ENCODE measurements around the gene ARHGAP44. TPM values are rescaled to one million over a fixed set of nuclear protein-coding genes. Genes with fewer than 3 reads are reported as not detected.
A peak's percentile ranks its signal among the peaks of the same experiment; 100 is the strongest.

Gene ARHGAP44
- total and polyA plus RNA-seq, 4 donors, result 7.4 to 26.2 (median 24.3) TPM

DNA sequence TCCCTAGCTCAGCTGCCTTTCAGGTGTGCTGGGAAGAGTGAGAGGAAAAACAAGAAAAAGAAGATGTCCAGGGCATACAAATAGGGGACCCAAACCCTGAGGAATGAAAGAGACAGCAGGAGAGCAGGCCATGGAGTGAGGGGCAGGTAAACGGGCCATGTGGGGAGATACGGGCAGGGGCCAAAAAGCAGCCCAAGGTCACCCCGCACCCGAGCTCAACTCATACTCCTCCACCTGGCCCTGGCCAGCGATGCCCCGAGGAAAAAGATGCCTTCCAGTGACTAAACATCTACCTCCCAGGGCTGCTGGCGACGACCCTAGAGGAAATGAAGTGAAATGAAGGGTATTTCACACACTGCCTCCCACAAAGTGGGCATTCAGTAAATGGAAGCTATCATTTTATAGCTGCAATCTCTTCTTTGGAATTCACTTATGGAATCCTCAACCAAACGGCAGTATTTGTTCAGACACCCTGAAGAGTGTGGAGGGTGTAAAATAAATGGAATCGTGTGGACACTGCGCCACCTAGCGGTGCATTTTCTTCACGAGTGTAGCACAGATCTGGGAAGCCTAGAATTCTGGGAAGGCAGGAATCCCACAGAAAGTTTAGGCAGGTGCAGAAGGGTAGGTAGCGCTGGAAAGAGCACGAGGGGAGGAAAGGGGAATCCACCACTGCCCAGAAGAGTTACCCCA lies 213.6 kb downstream of the ARHGAP44 start:
- no peaks in the 10 kb centered on the region for H3K9me3 ChIP-seq (ENCODE audit: control insufficient read depth, insufficient read depth, low read length)
- peaks cover 67% of the 10 kb centered on the region for H3K36me3 ChIP-seq (ENCODE audit: control insufficient read depth, insufficient read depth, low read length)
- no peak overlapping the region for H3K27ac ChIP-seq (ENCODE audit: low read depth, low read length)
- H3K4me1 ChIP-seq (ENCODE audit: control insufficient read depth, insufficient read depth, low read length), result peaks cover 12% of the 10 kb centered on the region
- DNase-seq (ENCODE audit: low read depth in 4 of 6, low spot score in 6 of 6), result peak; percentile 77 to 97 (median 85)
- H3K4me3 ChIP-seq (ENCODE audit: low read depth, low read length), result no peak overlapping the region
- H3K27me3 ChIP-seq (ENCODE audit: control insufficient read depth, insufficient read depth, low read length), result no peaks in the 10 kb centered on the region
- WGBS (ENCODE audit: insufficient coverage), result 11% methylated on average over 6 of the region's 15 CpGs

DNA sequence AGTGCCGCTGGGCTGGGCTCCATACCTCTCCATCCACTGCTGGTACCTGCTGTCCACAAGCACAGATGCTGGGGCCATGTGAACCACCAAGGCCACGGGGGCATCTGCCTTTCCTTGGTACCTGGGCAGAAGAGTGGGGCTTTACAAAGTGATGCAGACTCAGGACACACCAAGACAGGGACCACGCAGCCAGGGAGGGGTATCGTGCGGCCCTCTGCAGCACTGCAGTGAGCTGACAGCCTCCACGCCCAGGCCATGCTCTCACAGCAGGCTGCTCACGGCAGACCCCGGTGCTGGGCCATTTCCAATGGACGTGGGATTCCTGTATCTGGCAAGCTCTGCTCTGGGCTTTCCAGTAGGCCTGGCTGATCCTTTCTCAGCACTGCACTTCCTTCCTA lies 214.2 kb downstream of the ARHGAP44 start:
- Histone ChIP-seq H3K4me3 (ENCODE audit: low read depth, low read length) (no peak overlapping the region), H3K9me3 (ENCODE audit: control insufficient read depth, insufficient read depth, low read length) (no peaks in the 10 kb centered on the region), H3K27me3 (ENCODE audit: control insufficient read depth, insufficient read depth, low read length) (no peaks in the 10 kb centered on the region), H3K4me1 (ENCODE audit: control insufficient read depth, insufficient read depth, low read length) (peaks cover 12% of the 10 kb centered on the region), H3K27ac (ENCODE audit: low read depth, low read length) (no peak overlapping the region), H3K36me3 (ENCODE audit: control insufficient read depth, insufficient read depth, low read length) (peaks cover 68% of the 10 kb centered on the region)
- 75% methylated on average over 9 of the region's 9 CpGs for WGBS (ENCODE audit: insufficient coverage)
- no peak for DNase-seq (ENCODE audit: low read depth in 4 of 6, low spot score in 6 of 6)

DNA sequence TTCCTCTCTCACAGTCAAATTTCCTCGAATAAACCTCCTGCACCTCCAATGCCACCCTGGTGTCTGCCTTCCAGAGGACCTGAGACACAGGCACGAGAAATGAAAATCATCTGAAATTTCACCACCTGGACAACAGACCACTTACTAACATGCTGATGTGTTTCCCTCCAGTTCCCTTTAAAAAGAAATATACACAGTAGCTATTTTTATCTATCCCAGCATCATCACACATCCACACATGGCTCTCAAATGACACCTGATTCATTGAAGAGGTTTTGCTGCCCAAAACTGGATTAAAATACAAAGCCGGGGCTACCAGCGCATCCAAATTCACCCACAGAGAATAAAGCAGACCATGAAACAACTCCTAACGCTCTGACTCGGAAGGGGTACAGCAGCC lies 214.6 kb downstream of the ARHGAP44 start:
- no peaks in the 10 kb centered on the region for H3K9me3 ChIP-seq (ENCODE audit: control insufficient read depth, insufficient read depth, low read length)
- H3K4me3 ChIP-seq (ENCODE audit: low read depth, low read length), result no peak overlapping the region
- no peak overlapping the region for H3K27ac ChIP-seq (ENCODE audit: low read depth, low read length)
- H3K4me1 ChIP-seq (ENCODE audit: control insufficient read depth, insufficient read depth, low read length), result peaks cover 12% of the 10 kb centered on the region
- H3K27me3 ChIP-seq (ENCODE audit: control insufficient read depth, insufficient read depth, low read length), result no peaks in the 10 kb centered on the region
- WGBS (ENCODE audit: insufficient coverage), result 96% methylated on average over 2 of the region's 6 CpGs
- DNase-seq (ENCODE audit: low read depth in 4 of 6, low spot score in 6 of 6), result no peak
- peaks cover 68% of the 10 kb centered on the region for H3K36me3 ChIP-seq (ENCODE audit: control insufficient read depth, insufficient read depth, low read length)

DNA sequence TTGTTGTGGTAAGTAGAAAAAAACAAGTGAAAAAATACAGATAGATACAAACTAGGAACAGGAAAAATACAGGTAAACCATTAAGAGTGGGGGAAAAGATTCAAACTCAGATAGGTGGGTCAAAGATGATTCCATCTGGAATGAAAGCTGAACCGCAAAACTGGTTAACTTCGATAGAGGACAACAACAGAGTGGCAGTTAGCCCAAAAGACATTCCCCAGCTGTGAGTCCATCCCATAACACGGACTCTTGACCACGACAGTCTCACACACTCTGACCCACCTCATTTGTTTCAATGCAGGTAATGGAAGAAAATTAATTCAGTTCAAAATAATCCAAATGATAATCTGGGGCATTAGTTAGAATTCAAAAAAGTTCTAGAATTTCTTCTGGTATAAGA lies 215.0 kb downstream of the ARHGAP44 start:
- H3K4me1 ChIP-seq (ENCODE audit: control insufficient read depth, insufficient read depth, low read length), result peaks cover 12% of the 10 kb centered on the region
- WGBS (ENCODE audit: insufficient coverage), result 100% methylated on average over 1 of the region's 4 CpGs
- H3K27me3 ChIP-seq (ENCODE audit: control insufficient read depth, insufficient read depth, low read length), result no peaks in the 10 kb centered on the region
- no peak overlapping the region for H3K27ac ChIP-seq (ENCODE audit: low read depth, low read length)
- no peak for DNase-seq (ENCODE audit: low read depth in 4 of 6, low spot score in 6 of 6)
- peaks cover 64% of the 10 kb centered on the region for H3K36me3 ChIP-seq (ENCODE audit: control insufficient read depth, insufficient read depth, low read length)
- H3K9me3 ChIP-seq (ENCODE audit: control insufficient read depth, insufficient read depth, low read length), result no peaks in the 10 kb centered on the region
- no peak overlapping the region for H3K4me3 ChIP-seq (ENCODE audit: low read depth, low read length)

DNA sequence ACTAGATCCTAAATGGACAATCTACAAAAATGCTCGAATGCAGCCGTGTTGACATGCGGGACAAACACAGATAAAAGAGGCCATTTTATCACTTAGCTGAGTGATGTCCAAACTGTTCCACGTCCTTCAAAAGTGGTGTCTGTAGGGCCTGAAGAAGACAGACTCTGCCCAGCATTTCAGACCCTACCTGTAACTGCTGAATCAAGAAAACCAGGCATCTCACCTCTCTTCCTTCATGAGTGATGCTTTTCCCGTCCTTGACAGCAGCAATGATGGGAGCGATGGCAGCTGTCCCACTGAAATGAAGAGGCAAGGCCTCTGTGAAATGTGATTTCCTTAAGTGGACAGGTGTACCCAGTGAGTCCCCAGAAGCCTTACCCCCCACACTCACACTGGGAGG lies 216.2 kb downstream of the ARHGAP44 start:
- no peak overlapping the region for H3K27ac ChIP-seq (ENCODE audit: low read depth, low read length)
- H3K4me3 ChIP-seq (ENCODE audit: low read depth, low read length), result no peak overlapping the region
- no peak for DNase-seq (ENCODE audit: low read depth in 4 of 6, low spot score in 6 of 6)
- 91% methylated on average over 4 of the region's 6 CpGs for WGBS (ENCODE audit: insufficient coverage)
- H3K36me3 ChIP-seq (ENCODE audit: control insufficient read depth, insufficient read depth, low read length), result peaks cover 62% of the 10 kb centered on the region
- no peaks in the 10 kb centered on the region for H3K9me3 ChIP-seq (ENCODE audit: control insufficient read depth, insufficient read depth, low read length)
- peaks cover 12% of the 10 kb centered on the region for H3K4me1 ChIP-seq (ENCODE audit: control insufficient read depth, insufficient read depth, low read length)
- no peaks in the 10 kb centered on the region for H3K27me3 ChIP-seq (ENCODE audit: control insufficient read depth, insufficient read depth, low read length)

DNA sequence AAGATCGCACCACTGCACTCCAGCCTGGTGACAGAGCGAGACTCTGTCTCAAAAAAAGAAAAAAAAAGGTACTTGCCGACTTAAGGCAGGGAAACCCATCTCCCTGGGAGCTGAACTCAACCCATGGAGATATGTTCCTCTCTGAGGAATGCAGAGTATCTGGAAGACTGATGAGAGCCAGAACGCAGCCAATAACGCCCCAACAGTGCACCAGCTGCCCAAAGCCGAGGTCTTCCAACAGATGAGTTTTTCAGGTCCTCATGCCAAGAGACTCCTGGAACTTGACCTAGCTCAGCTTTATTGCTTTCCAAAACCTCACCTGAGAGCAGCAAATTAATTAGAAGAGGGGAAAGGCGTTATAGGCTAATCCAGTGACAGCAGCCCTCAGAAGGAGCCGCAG lies 219.2 kb downstream of the ARHGAP44 start:
- DNase-seq (ENCODE audit: low read depth in 4 of 6, low spot score in 6 of 6), result no peak
- H3K4me3 ChIP-seq (ENCODE audit: low read depth, low read length), result no peak overlapping the region
- peaks cover 58% of the 10 kb centered on the region for H3K36me3 ChIP-seq (ENCODE audit: control insufficient read depth, insufficient read depth, low read length)
- 76% methylated on average over 7 of the region's 8 CpGs for WGBS (ENCODE audit: insufficient coverage)
- no peak overlapping the region for H3K27ac ChIP-seq (ENCODE audit: low read depth, low read length)
- no peaks in the 10 kb centered on the region for H3K9me3 ChIP-seq (ENCODE audit: control insufficient read depth, insufficient read depth, low read length)
- no peaks in the 10 kb centered on the region for H3K27me3 ChIP-seq (ENCODE audit: control insufficient read depth, insufficient read depth, low read length)
- no peaks in the 10 kb centered on the region for H3K4me1 ChIP-seq (ENCODE audit: control insufficient read depth, insufficient read depth, low read length)

DNA sequence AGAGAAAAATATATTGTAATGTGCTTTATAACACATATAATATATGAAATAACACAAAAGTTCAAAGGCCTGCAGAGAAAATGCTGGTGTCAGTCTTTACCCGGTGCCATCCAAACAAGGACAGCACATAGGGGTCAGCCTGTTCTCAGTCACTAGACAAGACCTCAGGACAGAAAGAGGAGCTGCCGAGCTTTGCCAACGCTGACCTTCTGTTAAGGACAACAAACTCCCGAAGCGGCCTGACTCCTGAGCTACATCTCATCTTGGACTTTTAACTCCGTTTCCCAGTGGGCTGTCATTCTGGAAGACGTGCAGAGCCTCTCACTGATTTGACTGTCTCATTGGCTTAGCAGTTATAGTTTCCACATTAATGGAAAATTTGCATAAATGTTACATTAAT lies 221.7 kb downstream of the ARHGAP44 start:
- no peak overlapping the region for H3K4me3 ChIP-seq (ENCODE audit: low read depth, low read length)
- H3K9me3 ChIP-seq (ENCODE audit: control insufficient read depth, insufficient read depth, low read length), result no peaks in the 10 kb centered on the region
- no peak for DNase-seq (ENCODE audit: low read depth in 4 of 6, low spot score in 6 of 6)
- peaks cover 55% of the 10 kb centered on the region for H3K36me3 ChIP-seq (ENCODE audit: control insufficient read depth, insufficient read depth, low read length)
- no peaks in the 10 kb centered on the region for H3K4me1 ChIP-seq (ENCODE audit: control insufficient read depth, insufficient read depth, low read length)
- WGBS (ENCODE audit: insufficient coverage), result 94% methylated on average over 4 of the region's 7 CpGs
- no peaks in the 10 kb centered on the region for H3K27me3 ChIP-seq (ENCODE audit: control insufficient read depth, insufficient read depth, low read length)
- no peak overlapping the region for H3K27ac ChIP-seq (ENCODE audit: low read depth, low read length)

DNA sequence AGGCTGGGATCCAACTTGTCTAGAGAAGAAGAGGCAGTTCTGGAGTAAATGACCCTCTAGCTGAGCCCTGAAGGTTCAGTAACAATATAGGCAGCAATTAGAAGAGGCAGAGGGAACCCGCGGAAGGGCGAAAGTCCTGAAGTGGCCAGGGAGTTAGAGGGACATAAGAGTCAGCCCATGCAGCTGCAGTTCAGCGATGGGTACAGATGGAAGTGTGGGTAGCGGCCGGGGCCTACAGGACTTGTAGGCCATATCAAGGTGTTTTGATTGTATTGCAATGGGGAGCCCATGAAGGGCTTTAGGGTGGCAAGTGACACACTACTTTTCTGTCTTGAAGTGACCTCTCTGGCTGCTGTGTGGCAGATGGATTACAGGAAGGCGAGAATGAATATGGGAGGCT lies 225.5 kb downstream of the ARHGAP44 start:
- DNase-seq (ENCODE audit: low read depth in 4 of 6, low spot score in 6 of 6), result no peak
- WGBS (ENCODE audit: insufficient coverage), result 97% methylated on average over 7 of the region's 7 CpGs
- Histone ChIP-seq H3K27ac (ENCODE audit: low read depth, low read length) (no peak overlapping the region), H3K27me3 (ENCODE audit: control insufficient read depth, insufficient read depth, low read length) (no peaks in the 10 kb centered on the region), H3K9me3 (ENCODE audit: control insufficient read depth, insufficient read depth, low read length) (no peaks in the 10 kb centered on the region), H3K36me3 (ENCODE audit: control insufficient read depth, insufficient read depth, low read length) (peaks cover 40% of the 10 kb centered on the region), H3K4me1 (ENCODE audit: control insufficient read depth, insufficient read depth, low read length) (peaks cover 7% of the 10 kb centered on the region), H3K4me3 (ENCODE audit: low read depth, low read length) (no peak overlapping the region)

DNA sequence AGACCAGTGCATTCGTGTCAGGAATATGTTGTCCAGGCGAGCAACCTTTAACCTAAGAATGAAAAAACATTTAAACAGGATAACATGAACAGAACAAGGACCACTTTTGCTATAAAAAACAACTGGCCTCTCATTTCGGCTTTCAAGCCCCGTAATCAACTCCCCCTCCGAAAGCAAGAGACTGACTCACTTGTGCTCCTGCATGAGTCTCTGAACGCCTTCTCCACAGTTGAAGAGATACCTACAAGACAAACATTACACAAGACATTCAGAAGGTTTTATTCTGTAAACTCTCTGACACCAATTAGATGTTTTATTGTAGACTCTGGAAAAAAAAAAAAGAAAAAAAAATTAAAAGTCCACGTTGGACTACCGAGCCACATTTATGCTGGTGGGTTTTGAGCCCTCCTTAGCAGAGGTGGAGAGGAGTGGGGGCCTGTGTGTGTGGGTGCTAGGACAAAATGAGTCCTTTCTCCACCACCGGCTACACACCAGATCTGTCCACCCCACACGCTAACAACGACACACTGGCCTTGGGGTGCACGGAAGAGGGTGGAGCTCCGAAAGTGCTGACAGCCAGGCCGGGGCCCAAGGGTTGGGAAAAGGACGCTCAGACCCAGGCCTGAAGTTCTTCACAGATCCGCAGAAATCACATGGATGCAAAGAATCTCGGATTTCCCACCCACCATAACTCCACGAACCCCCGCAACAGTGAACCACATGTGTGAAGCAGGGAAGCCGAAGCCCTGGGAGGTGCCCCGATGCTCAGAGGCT lies 227.8 kb downstream of the ARHGAP44 start:
- H3K4me3 ChIP-seq (ENCODE audit: low read depth, low read length), result peak overlapping the region; percentile 78
- 22% methylated on average over 13 of the region's 21 CpGs for WGBS (ENCODE audit: insufficient coverage)
- H3K27me3 ChIP-seq (ENCODE audit: control insufficient read depth, insufficient read depth, low read length), result no peaks in the 10 kb centered on the region
- H3K4me1 ChIP-seq (ENCODE audit: control insufficient read depth, insufficient read depth, low read length), result peaks cover 7% of the 10 kb centered on the region
- H3K36me3 ChIP-seq (ENCODE audit: control insufficient read depth, insufficient read depth, low read length), result peaks cover 24% of the 10 kb centered on the region
- no peaks in the 10 kb centered on the region for H3K9me3 ChIP-seq (ENCODE audit: control insufficient read depth, insufficient read depth, low read length)
- H3K27ac ChIP-seq (ENCODE audit: low read depth, low read length), result no peak overlapping the region
- no peak for DNase-seq (ENCODE audit: low read depth in 4 of 6, low spot score in 6 of 6)

Measured in spinal cord (tissue), 10 donors.